HepG2 (cell line): ENCODE measurements around the gene PRPSAP1. TPM values are rescaled to one million over a fixed set of nuclear protein-coding genes. Genes with fewer than 3 reads are reported as not detected.

Source experiments
- BRD4 ChIP-seq: sonication (generic); formaldehyde crosslinking; IDR thresholded peaks from 2 replicates; pipeline ENCODE4 v1.4.0; 2020; ENCODE audit warnings: missing genetic modification reagents
- BRF2 ChIP-seq: sonication (generic); formaldehyde crosslinking; IDR thresholded peaks from 2 replicates; pipeline ENCODE4 v1.8.1; 2022; ENCODE audit warnings: mild to moderate bottlenecking, missing genetic modification reagents
- EEA1 ChIP-seq: sonication (generic); formaldehyde crosslinking; IDR thresholded peaks from 2 replicates; pipeline ENCODE4 v1.5.1; 2020; ENCODE audit warnings: mild to moderate bottlenecking, missing genetic modification reagents, borderline replicate concordance
- HHEX ChIP-seq: IDR thresholded peaks from 2 replicates; pipeline ENCODE4 v1.6.1; 2016; ENCODE audit warnings: control low read depth
- KAT7 ChIP-seq: IDR thresholded peaks from 2 replicates; pipeline ENCODE4 v1.6.1; 2018; ENCODE audit warnings: borderline replicate concordance, missing compliant biosample characterization
- NR2F6 ChIP-seq, 2 experiments: IDR thresholded peaks; 2 replicates each; pipeline ENCODE4 v1.6.1; 2016; ENCODE audit warnings: antibody characterized with exemption in 1 of 2, mild to moderate bottlenecking in 1 of 2
- PAWR ChIP-seq: sonication (generic); formaldehyde crosslinking; IDR thresholded peaks from 2 replicates; pipeline ENCODE4 v1.4.0; 2020; ENCODE audit warnings: missing genetic modification reagents, mild to moderate bottlenecking, borderline replicate concordance
- PCBP2 ChIP-seq: fragments of 200-400 bp; formaldehyde crosslinking; optimal IDR thresholded peaks from 2 replicates; pipeline ENCODE3; 2018; ENCODE audit warnings: low read length, low read depth; ENCODE audit not compliant: poor library complexity, severe bottlenecking
- POGZ ChIP-seq: sonication (generic); formaldehyde crosslinking; IDR thresholded peaks from 2 replicates; pipeline ENCODE4 v1.4.0; 2020; ENCODE audit warnings: mild to moderate bottlenecking, missing genetic modification reagents
- SMAD1 ChIP-seq: sonication (generic); formaldehyde crosslinking; IDR thresholded peaks from 2 replicates; pipeline ENCODE4 v1.4.0; 2020; ENCODE audit warnings: missing genetic modification reagents, low read depth, mild to moderate bottlenecking, borderline replicate concordance
- SNAPC4 ChIP-seq: sonication (generic); formaldehyde crosslinking; IDR thresholded peaks from 2 replicates; pipeline ENCODE4 v1.4.0; 2020; ENCODE audit warnings: mild to moderate bottlenecking, missing genetic modification reagents
- SRSF4 ChIP-seq: fragments of 200-400 bp; formaldehyde crosslinking; IDR thresholded peaks from one replicate; pipeline ENCODE4 v1.6.1; 2018; ENCODE audit warnings: mild to moderate bottlenecking, low read depth, low read length, moderate library complexity; ENCODE audit not compliant: poor library complexity, severe bottlenecking
- ZNF160 ChIP-seq: sonication (generic); formaldehyde crosslinking; IDR thresholded peaks from 2 replicates; pipeline ENCODE4 v1.8.0; 2022; ENCODE audit warnings: mild to moderate bottlenecking, inconsistent platforms, missing genetic modification reagents
- ZNF441 ChIP-seq: sonication (generic); formaldehyde crosslinking; IDR thresholded peaks from 2 replicates; pipeline ENCODE4 v1.7.0; 2021; ENCODE audit warnings: missing genetic modification reagents, borderline replicate concordance
- ZNF709 ChIP-seq: sonication (generic); formaldehyde crosslinking; IDR thresholded peaks from 2 replicates; pipeline ENCODE4 v1.5.0; 2020; ENCODE audit warnings: mild to moderate bottlenecking, missing genetic modification reagents
- polyA plus RNA-seq, 8 experiments: library from polyadenylated mRNA; depleted of rRNA in 3 of 8; stranded (reverse) in 7 of 8; unstranded in 1 of 8; fragments of >200 nt; fragmentation: Illumina TruSeq in 4 of 8; extraction: Trizol in 4 of 8; gene quantifications; 2 replicates each; pipeline versions ENCODE4 v1.2.1 to v1.2.3, GENCODE V29; 2011 to 2016; ENCODE audit warnings: low read depth in 4 of 8, missing spikeins in 1 of 8, mixed read lengths in 1 of 8; ENCODE audit not compliant: insufficient read depth in 1 of 8
- total RNA-seq, 5 experiments: library from RNA; depleted of rRNA; stranded (reverse); fragments of >200 nt; fragmentation: Illumina TruSeq; extraction: Trizol; gene quantifications; 2 replicates each; pipeline ENCODE4 v1.2.3, GENCODE V29; 2016; ENCODE audit warnings: low read depth in 1 of 5
- TF ChIP-seq, protein P1 (sequence below): sonication (generic); formaldehyde crosslinking; IDR thresholded peaks from 2 replicates; pipeline ENCODE4 v1.4.0; 2020; ENCODE audit warnings: mild to moderate bottlenecking, missing genetic modification reagents
- TF ChIP-seq, protein P2 (sequence below): sonication (generic); formaldehyde crosslinking; IDR thresholded peaks from 2 replicates; pipeline ENCODE4 v1.5.1; 2020; ENCODE audit warnings: missing genetic modification reagents, mild to moderate bottlenecking, borderline replicate concordance
- TF ChIP-seq, protein P3 (sequence below): IDR thresholded peaks from 2 replicates; pipeline ENCODE4 v1.6.1; 2016; ENCODE audit warnings: control low read depth

Gene PRPSAP1
- total and polyA plus RNA-seq, 2 of the 13 experiments (the other 11 are each of a cell fraction or from before 2014, with no cell fraction given), result 91.1 to 314 TPM

DNA sequence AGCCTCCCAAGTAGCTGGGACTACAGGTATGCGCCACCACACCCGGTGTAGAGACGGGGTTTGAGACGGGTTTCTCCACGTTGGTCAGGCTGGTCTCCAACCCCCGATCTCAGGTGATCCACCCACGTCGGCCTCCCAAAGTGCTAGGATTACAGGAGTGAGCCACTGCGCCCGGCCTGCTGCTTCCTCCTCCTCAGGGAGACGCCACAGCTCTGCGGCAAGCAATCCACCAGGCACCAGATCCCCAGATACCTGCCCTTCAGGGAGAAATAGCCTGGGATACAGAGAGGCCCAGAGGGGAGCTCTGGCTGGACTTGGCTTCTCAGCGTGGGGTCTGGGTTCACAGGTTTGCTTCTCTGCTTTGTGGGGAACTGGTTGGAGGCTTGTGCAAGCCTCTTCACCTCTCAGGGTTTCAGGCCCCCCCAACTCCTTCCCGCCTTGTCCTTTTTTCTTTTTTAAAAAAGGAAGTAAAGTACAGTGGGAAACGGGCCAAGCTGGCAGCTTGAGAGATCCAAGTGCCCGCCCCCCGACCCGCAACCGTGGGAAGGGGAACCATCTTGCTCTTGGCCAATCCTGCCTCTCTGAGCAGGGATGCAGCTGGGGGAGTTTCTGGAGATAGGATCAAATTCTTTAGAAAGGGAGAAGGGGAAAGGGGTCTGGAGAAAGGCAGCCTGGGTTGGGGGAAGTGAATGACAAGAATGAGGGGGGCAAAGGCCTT lies 28.1 kb upstream of the PRPSAP1 start (continued):
- TF ChIP-seq, protein P1, sequence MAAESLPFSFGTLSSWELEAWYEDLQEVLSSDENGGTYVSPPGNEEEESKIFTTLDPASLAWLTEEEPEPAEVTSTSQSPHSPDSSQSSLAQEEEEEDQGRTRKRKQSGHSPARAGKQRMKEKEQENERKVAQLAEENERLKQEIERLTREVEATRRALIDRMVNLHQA (CRISPR knock-in tag), result no peak
- TF ChIP-seq ZNF709 (no peak), SNAPC4 (CRISPR knock-in tag) (no peak; the same call in 1 of the 2 replicates), BRF2 (peak; percentile 74), ZNF441 (CRISPR knock-in tag) (no peak), PCBP2 (no peak), ZNF160 (CRISPR knock-in tag) (no peak; the same call in 1 of the 2 replicates), SMAD1 (CRISPR knock-in tag) (no peak), PAWR (peak; percentile 85; the same call in 1 of the 2 replicates), POGZ (0 out of 2 replicates have a peak, but pooled peaks have one; percentile 14), NR2F6 (IDR thresholded peaks at IDR 0.05) (no peak), NR2F6 (CRISPR knock-in tag; IDR thresholded peaks at IDR 0.05) (no peak), KAT7 (CRISPR knock-in tag) (no peak), SRSF4 (no peak), HHEX (CRISPR knock-in tag) (no peak), EEA1 (CRISPR knock-in tag) (no peak), BRD4 (peak; percentile 80; the same call in 1 of the 2 replicates)
- TF ChIP-seq, protein P2, sequence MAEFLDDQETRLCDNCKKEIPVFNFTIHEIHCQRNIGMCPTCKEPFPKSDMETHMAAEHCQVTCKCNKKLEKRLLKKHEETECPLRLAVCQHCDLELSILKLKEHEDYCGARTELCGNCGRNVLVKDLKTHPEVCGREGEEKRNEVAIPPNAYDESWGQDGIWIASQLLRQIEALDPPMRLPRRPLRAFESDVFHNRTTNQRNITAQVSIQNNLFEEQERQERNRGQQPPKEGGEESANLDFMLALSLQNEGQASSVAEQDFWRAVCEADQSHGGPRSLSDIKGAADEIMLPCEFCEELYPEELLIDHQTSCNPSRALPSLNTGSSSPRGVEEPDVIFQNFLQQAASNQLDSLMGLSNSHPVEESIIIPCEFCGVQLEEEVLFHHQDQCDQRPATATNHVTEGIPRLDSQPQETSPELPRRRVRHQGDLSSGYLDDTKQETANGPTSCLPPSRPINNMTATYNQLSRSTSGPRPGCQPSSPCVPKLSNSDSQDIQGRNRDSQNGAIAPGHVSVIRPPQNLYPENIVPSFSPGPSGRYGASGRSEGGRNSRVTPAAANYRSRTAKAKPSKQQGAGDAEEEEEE, result no peak
- TF ChIP-seq, protein P3, sequence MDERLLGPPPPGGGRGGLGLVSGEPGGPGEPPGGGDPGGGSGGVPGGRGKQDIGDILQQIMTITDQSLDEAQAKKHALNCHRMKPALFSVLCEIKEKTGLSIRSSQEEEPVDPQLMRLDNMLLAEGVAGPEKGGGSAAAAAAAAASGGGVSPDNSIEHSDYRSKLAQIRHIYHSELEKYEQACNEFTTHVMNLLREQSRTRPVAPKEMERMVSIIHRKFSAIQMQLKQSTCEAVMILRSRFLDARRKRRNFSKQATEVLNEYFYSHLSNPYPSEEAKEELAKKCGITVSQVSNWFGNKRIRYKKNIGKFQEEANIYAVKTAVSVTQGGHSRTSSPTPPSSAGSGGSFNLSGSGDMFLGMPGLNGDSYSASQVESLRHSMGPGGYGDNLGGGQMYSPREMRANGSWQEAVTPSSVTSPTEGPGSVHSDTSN (CRISPR knock-in tag), result no peak
